H1 (cell line): ENCODE results near the gene KRTAP12-3. TPM values are rescaled to one million over a fixed set of nuclear protein-coding genes. Genes with fewer than 3 reads are reported as not detected.

Source experiments
- CTCF ChIA-PET: fragments of 300-600 bp; sonication (Branson Sonifier 250); formaldehyde crosslinking; loops from one replicate; lab custom pipeline; 2021; ENCODE audit not compliant: partially characterized antibody; lab: Charles Lee
- POLR2A ChIA-PET: fragments of 300-600 bp; sonication (Branson Sonifier 250); formaldehyde crosslinking; loops from one replicate; lab custom pipeline; 2021; ENCODE audit warnings: inconsistent platforms; ENCODE audit not compliant: partially characterized antibody; lab: Charles Lee
- DNase-seq, 2 experiments: peaks; one replicate each; pipeline versions ENCODE4 v3.0.0 to v3.0.0-alpha.2; 2010 to 2022; ENCODE audit warnings: low spot score in 2 of 2, low read depth in 1 of 2, mixed read lengths in 1 of 2
- FAIRE-seq: peaks from 2 replicates; lab custom pipeline; 2011; peaks lifted over from hg19 to GRCh38; lab: Jason Lieb, UNC
- H2AFZ ChIP-seq: 2 replicates; pipeline ENCODE4 v1.8.1; 2012; ENCODE audit warnings: low read length, inconsistent platforms
- H2AK5ac ChIP-seq: 2 replicates; pipeline ENCODE4 v1.6.1; 2013; ENCODE audit warnings: low read depth, low read length
- H2BK120ac ChIP-seq: replicated peaks from 2 replicates; pipeline ENCODE3; 2013; ENCODE audit warnings: low read depth, low read length, inconsistent platforms
- H2BK12ac ChIP-seq: 2 replicates; pipeline ENCODE4 v1.6.1; 2013; ENCODE audit warnings: low read depth, low read length
- H2BK15ac ChIP-seq: 2 replicates; pipeline ENCODE4 v1.6.1; 2013; ENCODE audit warnings: low read length
- H2BK20ac ChIP-seq: 2 replicates; pipeline ENCODE4 v1.6.1; 2013; ENCODE audit warnings: low read length
- H2BK5ac ChIP-seq: 2 replicates; pipeline ENCODE4 v1.6.1; 2013; ENCODE audit warnings: low read depth, low read length
- H3K14ac ChIP-seq: 2 replicates; pipeline ENCODE4 v1.6.1; 2013; ENCODE audit warnings: inconsistent platforms; ENCODE audit not compliant: insufficient read length
- H3K18ac ChIP-seq: 2 replicates; pipeline ENCODE4 v1.6.1; 2013; ENCODE audit warnings: low read length; ENCODE audit errors: extremely low read depth
- H3K23ac ChIP-seq: 2 replicates; pipeline ENCODE4 v1.6.1; 2013; ENCODE audit warnings: inconsistent platforms; ENCODE audit not compliant: insufficient read length
- H3K23me2 ChIP-seq: 2 replicates; pipeline ENCODE4 v1.6.1; 2013; ENCODE audit warnings: low read depth, low read length
- H3K27ac ChIP-seq: 2 replicates; pipeline ENCODE4 v1.6.1; 2011; ENCODE audit warnings: low read depth, low read length, inconsistent platforms
- H3K27me3 ChIP-seq, 4 experiments: replicated peaks in 1 of 4; 1 replicate in 1 of 4; 2 replicates in 3 of 4; pipeline versions ENCODE4 v1.6.1 to v1.8.1; 2011 to 2013; ENCODE audit warnings: low read length in 3 of 4, mild to moderate bottlenecking in 3 of 4, inconsistent platforms in 2 of 4, mixed read lengths in 2 of 4, moderate library complexity in 1 of 4; ENCODE audit not compliant: control insufficient read depth in 3 of 4, insufficient read depth in 3 of 4; ENCODE audit errors: extremely low read depth in 1 of 4
- H3K36me3 ChIP-seq, 4 experiments: 2 replicates each; pipeline versions ENCODE4 v1.6.1 to v1.8.1; 2011 to 2013; ENCODE audit warnings: mild to moderate bottlenecking in 4 of 4, low read length in 3 of 4, moderate library complexity in 2 of 4, control low read depth in 1 of 4, inconsistent platforms in 1 of 4; ENCODE audit not compliant: insufficient read depth in 4 of 4, control insufficient read depth in 2 of 4
- H3K4ac ChIP-seq: replicated peaks from 2 replicates; pipeline ENCODE3; 2013; ENCODE audit warnings: low read length, low read depth, mixed read lengths, inconsistent platforms; ENCODE audit not compliant: insufficient read length
- H3K4me1 ChIP-seq, 4 experiments: replicated peaks in 1 of 4; 1 replicate in 1 of 4; 2 replicates in 3 of 4; pipeline versions ENCODE4 v1.6.1 to v1.8.1; 2011 to 2013; ENCODE audit warnings: low read length in 3 of 4, inconsistent platforms in 2 of 4, mixed read lengths in 1 of 4; ENCODE audit not compliant: insufficient read depth in 4 of 4, control insufficient read depth in 3 of 4
- H3K4me2 ChIP-seq, 2 experiments: 2 replicates each; pipeline versions ENCODE4 v1.6.1 to v1.8.1; 2011 to 2013; ENCODE audit warnings: low read depth in 2 of 2, low read length in 2 of 2, control low read depth in 1 of 2, inconsistent platforms in 1 of 2, mild to moderate bottlenecking in 1 of 2; ENCODE audit not compliant: insufficient read depth in 1 of 2
- H3K4me3 ChIP-seq, 4 experiments: fragments of 200-600, 300-600 bp in 1 of 4; sonication (generic), shearing (Covaris generic), sonication (Bioruptor Twin) in 1 of 4; 2 replicates each; pipeline versions ENCODE4 v1.5.1 to v1.8.1; 2011 to 2016; ENCODE audit warnings: low read length in 4 of 4, low read depth in 3 of 4, control low read depth in 2 of 4, inconsistent platforms in 2 of 4, mild to moderate bottlenecking in 2 of 4, mixed read lengths in 1 of 4, moderate library complexity in 1 of 4; ENCODE audit not compliant: insufficient read depth in 2 of 4; ENCODE audit errors: extremely low read depth in 1 of 4
- H3K56ac ChIP-seq: replicated peaks from 2 replicates; pipeline ENCODE3; 2013; ENCODE audit warnings: low read depth, mild to moderate bottlenecking, mixed read lengths, low read length, inconsistent platforms; ENCODE audit not compliant: insufficient read length
- H3K79me1 ChIP-seq: 2 replicates; pipeline ENCODE4 v1.6.1; 2013; ENCODE audit warnings: low read depth, low read length, control low read depth
- H3K79me2 ChIP-seq, 2 experiments: 2 replicates each; pipeline versions ENCODE4 v1.6.1 to v1.8.1; 2012 to 2013; ENCODE audit warnings: low read length in 2 of 2, mild to moderate bottlenecking in 2 of 2, inconsistent platforms in 1 of 2; ENCODE audit not compliant: insufficient read depth in 2 of 2, control insufficient read depth in 1 of 2
- H3K9ac ChIP-seq, 4 experiments: replicated peaks in 1 of 4; 1 replicate in 1 of 4; 2 replicates in 3 of 4; pipeline versions ENCODE4 v1.6.1 to v1.8.1; 2011 to 2013; ENCODE audit warnings: low read depth in 3 of 4, low read length in 3 of 4, control low read depth in 2 of 4, mild to moderate bottlenecking in 2 of 4, moderate library complexity in 2 of 4, inconsistent platforms in 1 of 4; ENCODE audit errors: extremely low read depth in 1 of 4
- H3K9me3 ChIP-seq, 2 experiments: 2 replicates each; pipeline versions ENCODE4 v1.6.1 to v1.8.1; 2012 to 2013; ENCODE audit warnings: mild to moderate bottlenecking in 2 of 2, moderate library complexity in 2 of 2, control low read depth in 1 of 2, inconsistent platforms in 1 of 2, low read depth in 1 of 2, low read length in 1 of 2, mixed read lengths in 1 of 2; ENCODE audit not compliant: insufficient read depth in 2 of 2
- H4K20me1 ChIP-seq, 2 experiments: replicated peaks in 1 of 2; 2 replicates each; pipeline versions ENCODE3 to v1.8.1; 2011 to 2013; ENCODE audit warnings: inconsistent platforms in 2 of 2, low read length in 2 of 2, mild to moderate bottlenecking in 1 of 2; ENCODE audit not compliant: insufficient read depth in 2 of 2, control insufficient read depth in 1 of 2
- H4K5ac ChIP-seq: 2 replicates; pipeline ENCODE4 v1.6.1; 2013; ENCODE audit warnings: low read length, low read depth, mixed read lengths, inconsistent platforms; ENCODE audit not compliant: insufficient read length
- H4K8ac ChIP-seq: 2 replicates; pipeline ENCODE4 v1.8.0; 2013; ENCODE audit warnings: mild to moderate bottlenecking, moderate library complexity, low read length, inconsistent platforms; ENCODE audit not compliant: insufficient read depth; ENCODE audit errors: extremely low read depth
- H4K91ac ChIP-seq: replicated peaks from 2 replicates; pipeline ENCODE3; 2013; ENCODE audit warnings: low read length, mixed read lengths, inconsistent platforms; ENCODE audit not compliant: insufficient read length
- CBX5 ChIP-seq: fragments of 300-800, 300-1000 bp; sonication (generic); IDR thresholded peaks from 2 replicates; pipeline ENCODE4 v1.7.1; 2016; ENCODE audit warnings: antibody characterized with exemption, low read length, low read depth
- CHD1 ChIP-seq: IDR thresholded peaks from 2 replicates; pipeline ENCODE4 v1.6.1; 2012; ENCODE audit warnings: low read depth, low read length, improper control_type of control experiment
- GABPA ChIP-seq: IDR thresholded peaks from 2 replicates; pipeline ENCODE4 v1.6.1; 2011; ENCODE audit warnings: mild to moderate bottlenecking, low read length, moderate library complexity, borderline replicate concordance; ENCODE audit not compliant: insufficient read depth
- JUN ChIP-seq: IDR thresholded peaks from 2 replicates; pipeline ENCODE4 v1.6.1; 2011; ENCODE audit warnings: low read depth, mild to moderate bottlenecking, improper control_type of control experiment, low read length
- KDM1A ChIP-seq: fragments of 200-600, 300-600 bp; sonication (generic); IDR thresholded peaks from 2 replicates; pipeline ENCODE4 v1.7.1; 2016; ENCODE audit warnings: mild to moderate bottlenecking, low read length, borderline replicate concordance
- RNF2 ChIP-seq: fragments of 200-900, 300-1000 bp; sonication (generic); IDR thresholded peaks from 2 replicates; pipeline ENCODE4 v1.7.1; 2016; ENCODE audit warnings: borderline replicate concordance, low read depth, mild to moderate bottlenecking, antibody characterized with exemption, low read length; ENCODE audit not compliant: poor library complexity, severe bottlenecking; ENCODE audit errors: missing control alignments
- SIRT6 ChIP-seq: IDR thresholded peaks from one replicate; pipeline ENCODE4 v1.7.1; 2012; ENCODE audit warnings: low read length, inconsistent platforms
- SIX5 ChIP-seq: IDR thresholded peaks from 2 replicates; pipeline ENCODE4 v1.6.1; 2011; ENCODE audit warnings: mild to moderate bottlenecking, low read depth, low read length
- SRF ChIP-seq: IDR thresholded peaks from 2 replicates; pipeline ENCODE4 v1.6.1; 2011; ENCODE audit warnings: mild to moderate bottlenecking, low read depth, low read length, moderate library complexity
- WGBS, 2 experiments: shearing (Covaris generic) in 1 of 2; methylation state at CpG; one replicate each; pipeline versions ENCODE4 v1.1.6 to v1.1.7; 2013 to 2015; ENCODE audit warnings: low lambda C conversion rate in 2 of 2, mixed read lengths in 2 of 2, inconsistent platforms in 1 of 2, low coverage in 1 of 2, missing lambda C conversion rate in 1 of 2; ENCODE audit not compliant: insufficient replicate concordance in 2 of 2, insufficient coverage in 1 of 2, insufficient read length in 1 of 2; ENCODE audit errors: extremely low coverage in 1 of 2, missing lambda C conversion rate in 1 of 2; 5-methylcytosine and 5-hydroxymethylcytosine counted together
- polyA plus RNA-seq, 7 experiments: library from polyadenylated mRNA; depleted of rRNA in 3 of 7; stranded (reverse) in 5 of 7; unstranded in 2 of 7; fragments of >200 nt in 5 of 7; fragments of 200-250 nt in 2 of 7; gene quantifications; 1 replicate in 5 of 7; 2 replicates in 1 of 7; 4 replicates in 1 of 7; pipeline versions ENCODE4 v1.2.1 to v1.2.3, GENCODE V29; 2011 to 2013; ENCODE audit warnings: missing spikeins in 2 of 7, mixed read lengths in 2 of 7
- total RNA-seq: library from RNA; stranded (reverse); fragmentation: NEBNext Ultra II Directional; extraction: Animal tissue kit (Norgen Biotek cat#: 25700); gene quantifications from 2 replicates; pipeline ENCODE4 v1.2.1, GENCODE V29; 2021
- TF ChIP-seq, protein P1 (sequence below): IDR thresholded peaks from 2 replicates; pipeline ENCODE4 v1.6.1; 2012; ENCODE audit warnings: inconsistent platforms

KRTAP12-3 gene
- total and polyA plus RNA-seq, 2 of the 8 experiments (the other 6 are each of a cell fraction or from before 2014, with no cell fraction given) = not detected

DNA sequence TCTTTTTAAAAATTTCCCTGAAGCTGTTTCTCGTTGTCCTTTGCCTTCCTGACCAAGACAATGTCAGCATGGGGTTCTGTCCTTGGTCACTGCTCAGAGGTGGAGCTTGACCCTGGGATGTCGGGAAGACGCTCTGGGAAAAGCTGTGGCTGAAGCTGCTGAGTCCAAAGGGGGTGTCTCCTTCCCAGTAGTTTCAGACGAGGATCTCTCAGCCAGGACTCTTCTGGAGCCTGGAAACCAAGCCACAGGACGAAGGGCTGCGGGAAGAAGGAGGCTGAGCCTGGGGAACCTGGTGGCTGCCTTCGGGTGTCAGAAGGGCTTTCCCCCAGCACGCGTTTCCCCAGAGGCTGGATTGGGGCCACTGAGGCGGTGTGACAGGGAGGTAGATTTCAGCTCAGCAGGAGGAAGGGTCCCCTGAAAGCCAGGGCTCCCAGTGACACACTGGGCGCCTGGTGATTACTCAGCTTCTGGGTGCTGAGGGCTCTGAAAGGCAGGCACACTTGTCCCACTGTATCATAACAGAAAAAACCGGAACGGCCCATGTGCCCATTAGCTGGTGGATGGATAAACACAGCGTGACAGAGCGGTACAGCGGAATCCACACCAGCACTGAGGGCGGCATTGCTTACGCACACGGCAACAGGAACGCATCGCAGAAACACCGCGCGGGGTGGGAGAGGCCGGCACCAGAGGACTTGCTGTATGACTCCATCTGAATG is 29.3 kb downstream of the KRTAP12-3 start:
- no peak overlapping the region for H3K4ac ChIP-seq
- WGBS, 2 experiments = 81% methylated on average over 25 of the region's 25 CpGs; no CpG with 5 or more reads in 1 of the 2 experiments
- H3K14ac ChIP-seq = no peak overlapping the region
- CTCF ChIA-PET = interaction anchor here (0.8 to 2.5 kb wide), 10 partner anchors 9 to 196 kb away, joined by 3 to 13 read pairs (median 3); partner anchors contain the start of gene KRTAP10-12
- no peaks in the 10 kb centered on the region for H3K79me2 ChIP-seq
- no peak overlapping the region for H3K27ac ChIP-seq
- no peak overlapping the region for H2AFZ ChIP-seq
- H3K4me2 ChIP-seq = peak overlapping the region; percentile 16 to 37; a peak in 2 of 4 replicates
- H2BK20ac ChIP-seq = peak overlapping the region; percentile 86; the same call in 1 of the 2 replicates
- no peak overlapping the region for H3K23ac ChIP-seq
- H4K8ac ChIP-seq = no peak overlapping the region
- no peaks in the 10 kb centered on the region for H3K36me3 ChIP-seq
- peak overlapping the region; percentile 32 for H4K5ac ChIP-seq
- no peaks in the 10 kb centered on the region for H3K23me2 ChIP-seq
- peak overlapping the region; percentile 78; the same call in 1 of the 2 replicates for H2BK5ac ChIP-seq
- H3K4me1 ChIP-seq = peaks cover 5 to 11% (median 9%) of the 10 kb centered on the region in 4 experiments
- H3K9me3 ChIP-seq = no peaks in the 10 kb centered on the region
- FAIRE-seq (no peak), DNase-seq (no peak)
- POLR2A ChIA-PET = no interaction called here
- no peak overlapping the region for H3K4me3 ChIP-seq
- H3K9ac ChIP-seq = no peak overlapping the region; a peak in 1 of 7 replicates
- H2BK120ac ChIP-seq = peak overlapping the region; percentile 31
- no peaks in the 10 kb centered on the region for H3K79me1 ChIP-seq
- H4K91ac ChIP-seq = peak overlapping the region; percentile 59
- peak overlapping the region; percentile 69 for H2AK5ac ChIP-seq
- H3K27me3 ChIP-seq = no peaks in the 10 kb centered on the region
- H2BK12ac ChIP-seq = peak overlapping the region; percentile 68; the same call in 1 of the 2 replicates
- H4K20me1 ChIP-seq = no peaks in the 10 kb centered on the region
- H3K56ac ChIP-seq = no peak overlapping the region
- 0 out of 2 replicates have a peak overlapping the region, but pooled peaks have one; percentile 61 for H2BK15ac ChIP-seq
- H3K18ac ChIP-seq = peak overlapping the region; percentile 99
- TF ChIP-seq GABPA = no peak
- TF ChIP-seq SIRT6 = no peak
- no peak for TF ChIP-seq JUN
- TF ChIP-seq KDM1A = no peak
- TF ChIP-seq SRF = no peak
- no peak for TF ChIP-seq RNF2
- TF ChIP-seq CBX5 = no peak
- TF ChIP-seq SIX5 = no peak
- TF ChIP-seq, protein P1, sequence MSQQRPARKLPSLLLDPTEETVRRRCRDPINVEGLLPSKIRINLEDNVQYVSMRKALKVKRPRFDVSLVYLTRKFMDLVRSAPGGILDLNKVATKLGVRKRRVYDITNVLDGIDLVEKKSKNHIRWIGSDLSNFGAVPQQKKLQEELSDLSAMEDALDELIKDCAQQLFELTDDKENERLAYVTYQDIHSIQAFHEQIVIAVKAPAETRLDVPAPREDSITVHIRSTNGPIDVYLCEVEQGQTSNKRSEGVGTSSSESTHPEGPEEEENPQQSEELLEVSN = no peak
- TF ChIP-seq CHD1 = no peak
